GM12801 (cell line): ENCODE results near the gene WDR12.

Experiments
- TF ChIP-seq, protein P1 (sequence below): IDR thresholded peaks from one replicate; pipeline ENCODE4 v1.5.1; 2011; ENCODE audit warnings: control low read depth; ENCODE audit not compliant: insufficient read length; ENCODE audit errors: extremely low read depth

The WDR12 gene

DNA sequence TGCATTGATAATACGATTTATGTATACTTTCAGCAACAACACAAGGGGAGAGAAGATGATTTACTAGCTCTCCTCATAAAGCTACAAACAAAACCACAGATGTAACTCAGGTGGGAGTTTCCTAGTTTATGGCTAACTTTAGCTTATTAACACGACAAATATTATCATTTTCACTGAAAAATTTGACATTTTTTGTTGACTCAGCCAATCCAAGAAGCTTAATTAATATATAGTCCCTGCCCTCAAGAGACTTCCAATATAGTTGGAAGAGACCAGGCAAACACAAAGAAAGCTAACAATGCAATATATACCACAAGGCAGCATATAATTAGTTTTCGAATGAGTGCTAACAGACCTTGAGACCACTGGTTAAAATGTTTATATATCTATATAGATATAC lies 775 bp downstream of the WDR12 start:
- TF ChIP-seq, protein P1, sequence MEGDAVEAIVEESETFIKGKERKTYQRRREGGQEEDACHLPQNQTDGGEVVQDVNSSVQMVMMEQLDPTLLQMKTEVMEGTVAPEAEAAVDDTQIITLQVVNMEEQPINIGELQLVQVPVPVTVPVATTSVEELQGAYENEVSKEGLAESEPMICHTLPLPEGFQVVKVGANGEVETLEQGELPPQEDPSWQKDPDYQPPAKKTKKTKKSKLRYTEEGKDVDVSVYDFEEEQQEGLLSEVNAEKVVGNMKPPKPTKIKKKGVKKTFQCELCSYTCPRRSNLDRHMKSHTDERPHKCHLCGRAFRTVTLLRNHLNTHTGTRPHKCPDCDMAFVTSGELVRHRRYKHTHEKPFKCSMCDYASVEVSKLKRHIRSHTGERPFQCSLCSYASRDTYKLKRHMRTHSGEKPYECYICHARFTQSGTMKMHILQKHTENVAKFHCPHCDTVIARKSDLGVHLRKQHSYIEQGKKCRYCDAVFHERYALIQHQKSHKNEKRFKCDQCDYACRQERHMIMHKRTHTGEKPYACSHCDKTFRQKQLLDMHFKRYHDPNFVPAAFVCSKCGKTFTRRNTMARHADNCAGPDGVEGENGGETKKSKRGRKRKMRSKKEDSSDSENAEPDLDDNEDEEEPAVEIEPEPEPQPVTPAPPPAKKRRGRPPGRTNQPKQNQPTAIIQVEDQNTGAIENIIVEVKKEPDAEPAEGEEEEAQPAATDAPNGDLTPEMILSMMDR: no peak

DNA sequence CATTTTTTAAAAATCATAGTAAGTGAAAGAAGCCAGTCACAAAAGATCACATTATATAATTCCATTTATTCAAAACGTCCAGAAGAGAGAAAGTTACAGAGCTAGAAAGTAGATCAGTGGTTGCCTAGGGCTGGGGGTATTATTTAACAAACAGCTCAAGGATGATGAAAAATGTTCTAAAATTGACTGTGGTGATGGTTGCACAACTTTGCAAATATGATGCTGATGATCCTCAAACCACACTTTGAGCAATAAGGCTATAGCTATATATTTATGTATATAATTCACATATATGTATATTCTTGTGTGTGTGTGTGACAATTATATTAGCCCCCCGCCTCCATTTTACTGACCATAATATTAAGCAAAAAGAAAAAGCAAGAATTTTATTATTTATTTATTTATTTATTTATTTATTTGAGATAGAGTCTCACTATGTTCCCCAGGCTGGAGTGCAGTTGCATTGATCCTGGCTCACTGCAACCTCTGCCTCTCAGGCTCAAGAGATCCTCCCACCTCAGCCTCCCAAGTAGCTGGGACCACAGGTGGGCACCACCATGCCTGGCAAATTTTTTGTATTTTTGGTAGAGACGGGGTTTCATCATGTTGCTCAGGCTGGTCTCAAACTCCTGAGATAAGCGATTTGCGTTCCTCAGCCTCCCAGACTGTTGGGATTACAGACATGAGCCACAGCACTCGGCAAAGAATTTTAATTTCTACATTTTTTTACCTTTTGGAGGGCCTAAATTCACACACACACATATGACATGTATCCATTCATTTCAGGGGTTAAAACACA lies 1.9 kb downstream of the WDR12 start:
- TF ChIP-seq, protein P1: no peak

DNA sequence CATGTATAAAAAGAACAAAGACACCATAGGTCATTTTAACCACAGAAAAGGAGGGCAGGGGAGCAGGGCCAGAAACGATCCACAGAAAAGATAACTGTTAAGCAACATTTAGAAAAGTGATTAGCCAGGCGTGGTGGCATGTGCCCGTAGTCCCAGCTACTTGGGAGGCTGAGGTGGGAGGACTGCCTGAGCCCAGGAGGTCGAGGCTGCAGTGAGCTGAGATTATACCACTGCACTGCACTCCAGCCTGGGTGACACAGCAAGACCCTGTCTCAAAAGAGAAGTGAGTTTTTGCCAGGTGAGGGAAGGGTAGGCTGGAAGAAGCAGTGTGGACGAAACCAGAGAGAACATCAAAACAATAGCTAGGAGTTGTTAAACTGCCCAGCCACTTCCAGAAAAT lies 3.3 kb downstream of the WDR12 start:
- TF ChIP-seq, protein P1: no peak

DNA sequence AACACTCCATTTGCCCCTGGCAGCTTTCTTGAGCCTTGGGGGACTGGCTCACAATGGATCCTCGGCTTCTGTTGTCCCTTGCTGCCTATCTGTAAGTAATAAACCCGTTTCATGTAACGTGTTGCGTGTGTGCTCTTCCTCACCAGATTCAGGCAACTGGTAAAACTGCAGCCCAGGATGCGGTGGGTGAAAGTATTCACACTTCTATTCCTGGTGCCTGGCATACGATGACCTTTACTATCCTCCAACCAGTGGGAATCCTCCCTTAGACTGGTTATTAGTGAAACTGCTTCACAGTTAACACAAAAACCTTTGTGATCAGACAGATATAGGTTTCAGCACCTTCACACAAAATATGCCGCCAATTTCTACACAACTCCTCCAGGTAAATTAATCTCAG lies 26.3 kb downstream of the WDR12 start:
- TF ChIP-seq, protein P1: no peak

DNA sequence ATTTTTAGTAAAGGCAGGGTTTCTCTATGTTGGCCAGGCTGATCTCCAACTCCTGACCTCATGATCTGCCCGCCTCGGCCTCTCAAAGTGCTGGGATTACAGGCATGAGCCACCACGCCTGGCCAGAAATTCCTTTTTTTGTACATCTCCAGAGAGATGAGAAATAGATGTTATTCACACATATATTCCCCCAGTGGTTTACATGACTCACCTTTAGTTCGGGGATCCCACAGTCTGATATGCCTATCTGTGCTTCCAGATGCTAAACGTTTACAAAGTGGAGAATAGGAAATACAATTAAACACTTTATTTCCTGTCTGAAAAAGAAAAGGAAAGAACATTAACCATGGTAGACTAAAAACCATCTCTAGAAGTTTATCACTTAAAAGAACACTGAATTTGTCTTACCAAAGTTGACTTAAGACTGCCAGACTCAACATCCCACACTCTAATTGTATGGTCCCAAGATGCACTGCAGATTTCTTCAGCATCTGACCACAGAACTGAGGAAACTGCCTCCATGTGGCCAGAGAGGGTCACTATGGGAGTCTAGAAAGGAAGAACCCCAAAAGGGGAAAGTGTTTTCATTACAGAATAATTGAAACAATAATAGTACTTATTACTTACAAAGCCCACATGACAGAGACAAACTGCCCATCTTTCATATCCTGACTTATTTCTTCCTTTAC lies 27.3 kb downstream of the WDR12 start:
- TF ChIP-seq, protein P1: no peak

DNA sequence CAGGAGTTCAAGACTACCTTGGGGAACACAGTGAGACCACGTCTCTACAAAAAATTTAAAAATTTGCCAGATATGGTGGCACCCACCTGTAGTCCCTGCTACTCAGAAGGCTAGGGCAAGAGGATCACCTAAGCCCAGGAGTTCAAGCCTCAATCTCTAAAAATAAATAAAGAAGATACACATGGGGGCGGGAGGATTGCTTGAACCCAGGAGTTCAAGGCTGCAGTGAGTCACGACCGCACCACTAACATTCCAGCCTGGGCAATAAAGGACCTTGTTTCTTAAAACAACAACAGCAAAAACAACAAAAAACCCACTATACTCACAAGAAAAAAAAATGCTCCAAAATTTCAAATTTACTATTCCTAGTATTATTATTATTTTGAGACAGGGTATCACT lies 29.9 kb downstream of the WDR12 start:
- TF ChIP-seq, protein P1: no peak

DNA sequence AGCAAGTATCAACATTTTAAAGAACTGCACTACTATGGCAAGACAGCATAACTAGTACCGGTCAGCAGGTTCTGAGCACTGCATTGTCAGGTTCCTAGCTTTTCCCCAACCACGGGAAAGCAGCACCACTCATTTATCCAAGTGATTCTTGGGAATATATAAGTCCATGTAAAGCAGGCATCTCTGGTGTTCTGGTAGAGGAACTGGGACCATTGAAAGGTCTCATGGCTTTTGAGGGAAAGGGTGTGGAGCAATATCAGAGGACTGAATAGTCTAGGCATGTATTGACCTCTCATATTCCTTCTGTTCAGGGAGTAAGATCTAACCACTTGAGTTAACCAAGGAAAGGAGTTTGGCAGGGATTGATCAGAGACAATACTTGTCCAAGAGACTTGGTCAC lies 33.8 kb downstream of the WDR12 start:
- TF ChIP-seq, protein P1: no peak
